ENCODE data around the gene CPTP.

CPTP gene

GRCh38 chr1:1356796-1357401, 32.3 kb downstream of the CPTP start:
- Histone ChIP-seq H3K27me3 (no peaks in the 10 kb centered on the region), H3K4me1 (peaks cover 29% of the 10 kb centered on the region), H3K4me3 (ENCODE audit: low read depth, low read length) (no peak overlapping the region), H3K9me3 (no peaks in the 10 kb centered on the region), H3K36me3 (no peaks in the 10 kb centered on the region)
- peak; percentile 15 for DNase-seq
- TF ChIP-seq, protein P1, sequence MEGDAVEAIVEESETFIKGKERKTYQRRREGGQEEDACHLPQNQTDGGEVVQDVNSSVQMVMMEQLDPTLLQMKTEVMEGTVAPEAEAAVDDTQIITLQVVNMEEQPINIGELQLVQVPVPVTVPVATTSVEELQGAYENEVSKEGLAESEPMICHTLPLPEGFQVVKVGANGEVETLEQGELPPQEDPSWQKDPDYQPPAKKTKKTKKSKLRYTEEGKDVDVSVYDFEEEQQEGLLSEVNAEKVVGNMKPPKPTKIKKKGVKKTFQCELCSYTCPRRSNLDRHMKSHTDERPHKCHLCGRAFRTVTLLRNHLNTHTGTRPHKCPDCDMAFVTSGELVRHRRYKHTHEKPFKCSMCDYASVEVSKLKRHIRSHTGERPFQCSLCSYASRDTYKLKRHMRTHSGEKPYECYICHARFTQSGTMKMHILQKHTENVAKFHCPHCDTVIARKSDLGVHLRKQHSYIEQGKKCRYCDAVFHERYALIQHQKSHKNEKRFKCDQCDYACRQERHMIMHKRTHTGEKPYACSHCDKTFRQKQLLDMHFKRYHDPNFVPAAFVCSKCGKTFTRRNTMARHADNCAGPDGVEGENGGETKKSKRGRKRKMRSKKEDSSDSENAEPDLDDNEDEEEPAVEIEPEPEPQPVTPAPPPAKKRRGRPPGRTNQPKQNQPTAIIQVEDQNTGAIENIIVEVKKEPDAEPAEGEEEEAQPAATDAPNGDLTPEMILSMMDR (IDR thresholded peaks at IDR 0.05; ENCODE audit: low read depth, low read length): no peak

GRCh38 chr1:1357871-1358432, 33.4 kb downstream of the CPTP start:
- peak; percentile 11 for DNase-seq
- no peaks in the 10 kb centered on the region for H3K36me3 ChIP-seq
- H3K4me1 ChIP-seq: peaks cover 19% of the 10 kb centered on the region
- TF ChIP-seq, protein P1 (IDR thresholded peaks at IDR 0.05; ENCODE audit: low read depth, low read length): no peak
- H3K4me3 ChIP-seq (ENCODE audit: low read depth, low read length): no peak overlapping the region
- H3K27me3 ChIP-seq: no peaks in the 10 kb centered on the region
- H3K9me3 ChIP-seq: no peaks in the 10 kb centered on the region

DNA sequence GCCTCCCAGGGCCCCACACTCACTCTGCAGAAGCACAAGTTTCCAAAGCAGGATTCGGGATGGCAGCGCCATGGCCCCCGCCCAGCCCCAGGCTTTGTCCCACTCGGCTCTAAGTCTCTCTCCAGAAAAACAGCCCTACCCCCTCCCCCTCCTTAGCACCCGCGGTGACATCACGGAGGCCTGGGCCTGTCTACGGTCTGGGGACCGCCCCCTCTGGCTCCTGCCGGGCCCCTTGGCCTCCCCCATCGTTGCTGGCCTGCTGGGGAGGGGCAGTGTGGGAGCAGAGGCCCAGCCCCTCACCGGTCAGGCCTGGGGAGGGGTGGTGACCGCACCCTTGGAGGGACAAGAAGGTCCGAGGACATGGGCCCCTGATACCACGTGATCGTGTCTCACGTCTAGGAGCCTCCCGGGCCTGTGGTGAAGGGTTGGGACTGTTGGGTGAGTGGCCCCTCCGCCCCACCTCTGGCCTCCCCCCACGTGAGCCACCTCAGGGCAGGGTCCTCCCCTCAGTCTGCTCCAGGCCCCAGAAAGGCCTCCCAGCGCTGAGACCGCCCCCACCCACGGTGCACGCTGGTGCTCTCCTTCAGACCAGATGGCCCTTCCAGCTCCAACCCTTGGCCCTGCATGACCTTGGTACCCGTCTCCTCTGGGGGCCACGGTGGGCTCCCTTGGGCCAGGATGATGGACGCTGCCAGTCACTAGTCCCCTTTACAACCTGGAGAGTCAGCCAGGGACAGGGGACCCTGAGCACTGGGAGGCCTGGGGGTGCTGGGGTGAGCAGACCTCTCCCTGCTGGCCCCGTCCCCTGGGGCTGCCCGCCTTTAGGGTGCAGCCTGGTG, 34.0 kb downstream of the CPTP start, which contains the start of gene MXRA8:
TSS of gene MXRA8 (minus strand) at position 123 of the 839 bp plus-strand sequence. CDS start at position 72, 51 bp downstream.
- Histone ChIP-seq H3K4me3 (ENCODE audit: low read depth, low read length) (no peak within 1 kb of the TSS), H3K36me3 (no peaks in the 10 kb centered on the region), H3K9me3 (no peaks in the 10 kb centered on the region), H3K27me3 (no peaks in the 10 kb centered on the region), H3K4me1 (peaks cover 12% of the 10 kb centered on the region)
- TF ChIP-seq, protein P1 (IDR thresholded peaks at IDR 0.05; ENCODE audit: low read depth, low read length): no peak
- DNase-seq: peak; percentile 36

GRCh38 chr1:1359308-1359663, 34.7 kb downstream of the CPTP start:
- H3K27me3 ChIP-seq: no peaks in the 10 kb centered on the region
- H3K4me3 ChIP-seq (ENCODE audit: low read depth, low read length): no peak overlapping the region
- peaks cover 10% of the 10 kb centered on the region for H3K4me1 ChIP-seq
- H3K36me3 ChIP-seq: no peaks in the 10 kb centered on the region
- TF ChIP-seq, protein P1 (IDR thresholded peaks at IDR 0.05; ENCODE audit: low read depth, low read length): no peak
- DNase-seq: no peak
- no peaks in the 10 kb centered on the region for H3K9me3 ChIP-seq

DNA sequence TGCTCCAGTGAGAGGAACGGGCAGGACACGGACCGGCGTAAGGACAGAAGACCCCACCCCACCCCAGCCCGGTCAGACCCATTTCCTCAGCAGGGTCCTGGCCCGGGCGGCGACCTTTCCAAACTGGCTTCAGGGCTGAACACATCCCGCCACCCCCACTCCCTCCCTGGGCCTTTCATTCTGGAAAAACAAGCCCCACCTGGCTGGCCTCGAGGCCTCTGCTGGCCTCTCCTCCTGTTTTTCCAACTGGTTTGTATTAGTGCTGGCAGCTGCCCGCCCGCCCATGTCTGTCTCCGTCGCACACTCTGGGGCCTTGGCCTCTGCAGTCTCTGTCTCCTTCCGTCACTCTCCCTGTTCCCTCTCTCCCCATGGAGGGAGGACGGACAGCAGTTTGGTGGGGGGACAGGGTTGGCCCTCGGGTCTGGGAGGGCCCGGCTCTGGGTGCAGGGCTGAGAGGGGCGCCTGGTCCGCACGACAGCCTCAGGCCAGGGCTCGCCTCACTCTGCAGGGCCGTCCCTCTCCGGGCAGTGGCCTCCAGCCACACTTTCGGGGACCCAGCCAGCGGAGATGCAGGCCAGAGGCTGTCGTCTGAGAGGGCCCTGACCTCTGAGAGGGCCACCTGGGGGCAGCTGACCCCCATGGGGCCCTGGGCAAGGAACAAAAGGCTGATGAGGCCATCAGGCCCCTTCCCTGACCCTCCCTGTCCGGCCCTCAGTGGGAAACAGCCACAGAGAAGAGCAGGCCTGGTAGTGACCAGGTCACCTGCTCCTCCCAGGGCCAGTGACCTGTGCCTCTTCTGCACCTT, 35.3 kb downstream of the CPTP start:
- no peaks in the 10 kb centered on the region for H3K9me3 ChIP-seq
- no peaks in the 10 kb centered on the region for H3K36me3 ChIP-seq
- peak; percentile 36 for DNase-seq
- H3K4me1 ChIP-seq: peaks cover 10% of the 10 kb centered on the region
- TF ChIP-seq, protein P1 (IDR thresholded peaks at IDR 0.05; ENCODE audit: low read depth, low read length): no peak
- H3K27me3 ChIP-seq: no peaks in the 10 kb centered on the region
- no peak overlapping the region for H3K4me3 ChIP-seq (ENCODE audit: low read depth, low read length)

Measured in BE2C (cell line).